ENCODE results near the gene OMD. TPM values are rescaled to one million over a fixed set of nuclear protein-coding genes. Genes with fewer than 3 reads are reported as not detected.

Gene OMD
- total RNA-seq, 1 experiment from 2014 or later: not detected

DNA sequence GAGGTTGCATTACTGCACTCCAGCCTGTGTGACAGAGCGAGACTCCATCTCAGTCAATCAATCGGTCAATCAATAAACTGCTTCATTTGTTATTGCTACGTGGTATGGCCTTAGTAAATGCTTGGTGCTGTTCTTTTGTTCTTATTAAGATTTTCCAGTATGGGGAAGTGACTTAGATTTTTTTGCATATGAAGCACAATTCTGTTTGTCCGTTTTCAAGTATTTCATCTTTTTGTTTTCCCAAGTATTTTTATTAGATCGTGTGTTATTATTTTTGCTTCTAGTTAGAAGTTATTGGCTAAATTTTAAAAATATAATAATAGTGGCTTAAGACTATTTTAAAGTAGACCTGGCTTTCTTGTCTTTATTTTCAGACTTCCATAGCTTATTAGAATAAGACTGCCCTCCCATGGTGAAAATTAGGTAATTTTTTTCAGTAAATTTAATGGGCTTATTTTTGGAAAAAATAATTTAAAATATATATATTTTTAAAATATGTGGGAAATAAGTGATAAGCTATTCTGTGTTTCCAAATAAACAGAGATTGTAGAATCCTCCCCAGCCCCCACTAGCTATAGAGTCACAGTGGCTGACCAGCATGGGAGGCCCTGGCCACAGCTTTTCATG lies 14.7 kb upstream of the OMD start:
- H2AFZ ChIP-seq (ENCODE audit: low read depth, low read length, poor library complexity, severe bottlenecking): no peak overlapping the region
- POLR2A ChIA-PET: interaction anchor here (1.2 kb wide), 1 partner anchor 113 kb away, joined by 4 read pairs; the partner anchor contains the start of gene CENPP
- no peak overlapping the region for H3K4me2 ChIP-seq (ENCODE audit: low read length)
- H3K36me3 ChIP-seq (ENCODE audit: control insufficient read depth in 1 of 2, insufficient read depth in 2 of 2, low read length in 2 of 2): no peaks in the 10 kb centered on the region
- no peaks in the 10 kb centered on the region for H3K79me2 ChIP-seq (ENCODE audit: insufficient read depth, low read length)
- RAD21 ChIA-PET (ENCODE audit: low non-redundant PET in 1 of 2, low total read pairs in 2 of 2, uncharacterized antibody in 2 of 2, unreplicated experiment in 2 of 2): interaction anchor here in 1 of 2 experiments (0.8 kb wide), 1 partner anchor 111 kb away, joined by 3 read pairs; no protein-coding TSS in a partner anchor
- no TSS peak for BruUV-seq (replicated peaks)
- DNase-seq (ENCODE audit: low read depth, low spot score) (peak; percentile 3), ATAC-seq (no peak)
- no peak overlapping the region for H3K9ac ChIP-seq (ENCODE audit: low read length)
- no peak overlapping the region for H3K27ac ChIP-seq (ENCODE audit: low read depth, low read length)
- TF ChIP-seq, protein P1, sequence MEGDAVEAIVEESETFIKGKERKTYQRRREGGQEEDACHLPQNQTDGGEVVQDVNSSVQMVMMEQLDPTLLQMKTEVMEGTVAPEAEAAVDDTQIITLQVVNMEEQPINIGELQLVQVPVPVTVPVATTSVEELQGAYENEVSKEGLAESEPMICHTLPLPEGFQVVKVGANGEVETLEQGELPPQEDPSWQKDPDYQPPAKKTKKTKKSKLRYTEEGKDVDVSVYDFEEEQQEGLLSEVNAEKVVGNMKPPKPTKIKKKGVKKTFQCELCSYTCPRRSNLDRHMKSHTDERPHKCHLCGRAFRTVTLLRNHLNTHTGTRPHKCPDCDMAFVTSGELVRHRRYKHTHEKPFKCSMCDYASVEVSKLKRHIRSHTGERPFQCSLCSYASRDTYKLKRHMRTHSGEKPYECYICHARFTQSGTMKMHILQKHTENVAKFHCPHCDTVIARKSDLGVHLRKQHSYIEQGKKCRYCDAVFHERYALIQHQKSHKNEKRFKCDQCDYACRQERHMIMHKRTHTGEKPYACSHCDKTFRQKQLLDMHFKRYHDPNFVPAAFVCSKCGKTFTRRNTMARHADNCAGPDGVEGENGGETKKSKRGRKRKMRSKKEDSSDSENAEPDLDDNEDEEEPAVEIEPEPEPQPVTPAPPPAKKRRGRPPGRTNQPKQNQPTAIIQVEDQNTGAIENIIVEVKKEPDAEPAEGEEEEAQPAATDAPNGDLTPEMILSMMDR (IDR thresholded peaks at IDR 0.05 in 2 of 3, conservative IDR thresholded peaks at IDR 0.05 in 1 of 3; ENCODE audit: borderline replicate concordance in 1 of 3, insufficient read depth in 1 of 3, low read depth in 2 of 3, low read length in 2 of 3): peak in 1 of 3 experiments; percentile 62; a peak in 2 of 6 replicates
- TF ChIP-seq, protein P2, sequence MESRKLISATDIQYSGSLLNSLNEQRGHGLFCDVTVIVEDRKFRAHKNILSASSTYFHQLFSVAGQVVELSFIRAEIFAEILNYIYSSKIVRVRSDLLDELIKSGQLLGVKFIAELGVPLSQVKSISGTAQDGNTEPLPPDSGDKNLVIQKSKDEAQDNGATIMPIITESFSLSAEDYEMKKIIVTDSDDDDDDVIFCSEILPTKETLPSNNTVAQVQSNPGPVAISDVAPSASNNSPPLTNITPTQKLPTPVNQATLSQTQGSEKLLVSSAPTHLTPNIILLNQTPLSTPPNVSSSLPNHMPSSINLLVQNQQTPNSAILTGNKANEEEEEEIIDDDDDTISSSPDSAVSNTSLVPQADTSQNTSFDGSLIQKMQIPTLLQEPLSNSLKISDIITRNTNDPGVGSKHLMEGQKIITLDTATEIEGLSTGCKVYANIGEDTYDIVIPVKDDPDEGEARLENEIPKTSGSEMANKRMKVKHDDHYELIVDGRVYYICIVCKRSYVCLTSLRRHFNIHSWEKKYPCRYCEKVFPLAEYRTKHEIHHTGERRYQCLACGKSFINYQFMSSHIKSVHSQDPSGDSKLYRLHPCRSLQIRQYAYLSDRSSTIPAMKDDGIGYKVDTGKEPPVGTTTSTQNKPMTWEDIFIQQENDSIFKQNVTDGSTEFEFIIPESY (IDR thresholded peaks at IDR 0.05; ENCODE audit: extremely low read depth, insufficient replicate concordance, low read length): no peak
- TF ChIP-seq ZFX (IDR thresholded peaks at IDR 0.05): no peak
- no peak for TF ChIP-seq EGR1 (IDR thresholded peaks at IDR 0.05; ENCODE audit: low read depth)
- peak; percentile 59 for TF ChIP-seq RAD21 (IDR thresholded peaks at IDR 0.05; ENCODE audit: low read depth)
- H3K27me3 ChIP-seq (ENCODE audit: insufficient read depth, low read length): no peaks in the 10 kb centered on the region
- intact Hi-C loops (cut with micrococcal nuclease): loop anchor here (2.0 to 5.0 kb wide), 2 partner anchors 110 to 302 kb away; no protein-coding TSS in a partner anchor
- H3K4me3 ChIP-seq (replicated peaks in 1 of 2; ENCODE audit: low read depth in 1 of 2, low read length in 2 of 2): no peak overlapping the region
- CTCF ChIA-PET: interaction anchor here (0.7 to 2.4 kb wide), 6 partner anchors 12 to 300 kb away, joined by 3 to 24 read pairs (median 4); partner anchors contain the start of gene CENPP
- H3K4me1 ChIP-seq (ENCODE audit: control insufficient read depth in 1 of 2, insufficient read depth in 2 of 2, low read length in 2 of 2): no peaks in the 10 kb centered on the region
- H4K20me1 ChIP-seq (ENCODE audit: insufficient read depth): no peaks in the 10 kb centered on the region
- H3K9me3 ChIP-seq (ENCODE audit: control insufficient read depth in 1 of 2, insufficient read depth in 1 of 2, low read depth in 1 of 2, low read length in 2 of 2): no peaks in the 10 kb centered on the region
- H3K9me2 ChIP-seq (ENCODE audit: insufficient read depth): no peaks in the 10 kb centered on the region
